DOHH2 (cell line): ENCODE measurements around the gene WNT3.

ENCODE experiments used
- CTCF ChIP-seq: fragments of 200-600 bp; sonication (generic); IDR thresholded peaks from one replicate; pipeline ENCODE4 v1.5.1; 2014; ENCODE audit warnings: antibody characterized with exemption, mild to moderate bottlenecking, low read depth, low read length; ENCODE audit not compliant: poor library complexity, severe bottlenecking
- EZH2phosphoT487 ChIP-seq: fragments of 200-600 bp; sonication (generic); IDR thresholded peaks from 2 replicates; pipeline ENCODE4 v1.6.1; 2017; ENCODE audit warnings: borderline replicate concordance, mild to moderate bottlenecking, antibody characterized with exemption, low read length, moderate library complexity, mixed read lengths

- no peak for TF ChIP-seq CTCF
- TF ChIP-seq EZH2phosphoT487: no peak
Measured at GRCh38 chr17:46841561-46842379, 23.3 kb upstream of the WNT3 start.
